ENCODE results near the gene USP25. TPM values are rescaled to one million over a fixed set of nuclear protein-coding genes. Genes with fewer than 3 reads are reported as not detected.

Gene USP25
- total RNA-seq, 1 experiment from 2014 or later = 26.0 TPM

DNA sequence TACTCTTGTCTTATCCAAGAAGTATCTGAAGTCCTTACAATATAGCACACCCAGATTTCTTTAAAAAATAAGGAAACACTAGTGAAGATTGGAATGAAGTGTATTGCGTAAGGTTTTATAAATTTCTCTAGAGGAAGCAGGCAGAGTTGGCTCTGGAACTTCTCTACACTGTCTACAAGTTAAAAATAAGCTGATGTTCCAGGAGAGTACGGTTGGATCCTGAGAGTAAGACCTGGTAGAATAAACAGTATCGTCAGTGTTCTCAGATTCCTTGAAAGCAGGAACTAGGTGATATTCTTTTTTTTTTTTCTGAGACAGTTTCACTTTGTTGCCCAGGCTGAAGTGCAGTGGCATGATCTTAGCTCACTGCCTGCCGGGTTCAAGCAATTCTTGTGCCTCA is 107.9 kb downstream of the USP25 start:
- TF ChIP-seq, protein P1, sequence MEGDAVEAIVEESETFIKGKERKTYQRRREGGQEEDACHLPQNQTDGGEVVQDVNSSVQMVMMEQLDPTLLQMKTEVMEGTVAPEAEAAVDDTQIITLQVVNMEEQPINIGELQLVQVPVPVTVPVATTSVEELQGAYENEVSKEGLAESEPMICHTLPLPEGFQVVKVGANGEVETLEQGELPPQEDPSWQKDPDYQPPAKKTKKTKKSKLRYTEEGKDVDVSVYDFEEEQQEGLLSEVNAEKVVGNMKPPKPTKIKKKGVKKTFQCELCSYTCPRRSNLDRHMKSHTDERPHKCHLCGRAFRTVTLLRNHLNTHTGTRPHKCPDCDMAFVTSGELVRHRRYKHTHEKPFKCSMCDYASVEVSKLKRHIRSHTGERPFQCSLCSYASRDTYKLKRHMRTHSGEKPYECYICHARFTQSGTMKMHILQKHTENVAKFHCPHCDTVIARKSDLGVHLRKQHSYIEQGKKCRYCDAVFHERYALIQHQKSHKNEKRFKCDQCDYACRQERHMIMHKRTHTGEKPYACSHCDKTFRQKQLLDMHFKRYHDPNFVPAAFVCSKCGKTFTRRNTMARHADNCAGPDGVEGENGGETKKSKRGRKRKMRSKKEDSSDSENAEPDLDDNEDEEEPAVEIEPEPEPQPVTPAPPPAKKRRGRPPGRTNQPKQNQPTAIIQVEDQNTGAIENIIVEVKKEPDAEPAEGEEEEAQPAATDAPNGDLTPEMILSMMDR (conservative IDR thresholded peaks at IDR 0.05) = no peak
- no peak for TF ChIP-seq EZH2 (IDR thresholded peaks at IDR 0.05; ENCODE audit: low read depth)
- Histone ChIP-seq H3K27me3 (ENCODE audit: insufficient read depth, low read depth) (no peaks in the 10 kb centered on the region), H3K4me2 (no peak overlapping the region), H3K4me1 (replicated peaks; ENCODE audit: insufficient read depth) (no peaks in the 10 kb centered on the region; the same call in 1 of the 2 replicates), H3K9me2 (ENCODE audit: insufficient read depth) (no peaks in the 10 kb centered on the region), H4K20me1 (ENCODE audit: insufficient read depth) (no peaks in the 10 kb centered on the region), H3K27ac (no peak overlapping the region), H3K79me2 (ENCODE audit: low read depth) (no peaks in the 10 kb centered on the region), H3K9me3 (ENCODE audit: insufficient read depth, low read depth) (no peaks in the 10 kb centered on the region), H2AFZ (no peak overlapping the region), H3F3A (ENCODE audit: insufficient read depth, low read depth) (0 out of 2 replicates have a peak, but pooled peaks cover 4% of the 10 kb centered on the region), H3K4me3 (no peak overlapping the region), H3K36me3 (ENCODE audit: low read depth) (peaks cover 6% of the 10 kb centered on the region; the same call in 1 of the 2 replicates)
- DNase-seq = no peak
- POLR2A ChIA-PET (ENCODE audit: unreplicated experiment) = no interaction called here
- intact Hi-C loops (cut with micrococcal nuclease; ENCODE audit: unreplicated experiment) = no loop called here
- no TSS peak for BruUV-seq (replicated peaks)
- CTCF ChIA-PET = no interaction called here

DNA sequence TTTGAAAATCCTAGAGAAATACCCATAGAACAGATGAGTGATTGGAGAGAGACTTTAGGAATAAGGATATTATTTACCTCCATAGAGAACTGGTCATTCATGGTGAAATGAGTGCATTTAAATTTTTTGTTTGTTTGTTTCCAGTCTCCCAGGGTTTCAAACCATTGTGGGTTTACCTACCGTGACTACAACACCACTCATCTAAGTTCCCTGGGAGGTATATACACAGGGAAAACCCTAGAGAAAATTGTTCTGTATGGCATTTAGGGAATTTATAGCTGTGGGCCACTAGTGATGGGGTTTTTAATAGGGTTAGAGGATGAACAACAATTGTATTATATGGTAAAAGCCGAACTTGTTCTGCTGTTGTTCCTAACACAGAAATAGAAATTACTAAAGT is 109.2 kb downstream of the USP25 start:
- H3K4me2 ChIP-seq = no peak overlapping the region
- BruUV-seq (replicated peaks) = no TSS peak
- H3K4me3 ChIP-seq = no peak overlapping the region
- no peak overlapping the region for H3K27ac ChIP-seq
- TF ChIP-seq, protein P1 (conservative IDR thresholded peaks at IDR 0.05) = no peak
- no peak for TF ChIP-seq EZH2 (IDR thresholded peaks at IDR 0.05; ENCODE audit: low read depth)
- H4K20me1 ChIP-seq (ENCODE audit: insufficient read depth) = no peaks in the 10 kb centered on the region
- no peaks in the 10 kb centered on the region for H3K9me3 ChIP-seq (ENCODE audit: insufficient read depth, low read depth)
- H3K79me2 ChIP-seq (ENCODE audit: low read depth) = no peaks in the 10 kb centered on the region
- no peaks in the 10 kb centered on the region for H3K27me3 ChIP-seq (ENCODE audit: insufficient read depth, low read depth)
- ChIA-PET POLR2A (ENCODE audit: unreplicated experiment) (no interaction called here), CTCF (no interaction called here)
- no peaks in the 10 kb centered on the region for H3K9me2 ChIP-seq (ENCODE audit: insufficient read depth)
- peaks cover 6% of the 10 kb centered on the region; the same call in 1 of the 2 replicates for H3K36me3 ChIP-seq (ENCODE audit: low read depth)
- no peaks in the 10 kb centered on the region; the same call in 1 of the 2 replicates for H3K4me1 ChIP-seq (replicated peaks; ENCODE audit: insufficient read depth)
- intact Hi-C loops (cut with micrococcal nuclease; ENCODE audit: unreplicated experiment) = no loop called here
- DNase-seq = no peak
- 0 out of 2 replicates have a peak, but pooled peaks cover 4% of the 10 kb centered on the region for H3F3A ChIP-seq (ENCODE audit: insufficient read depth, low read depth)
- no peak overlapping the region for H2AFZ ChIP-seq

DNA sequence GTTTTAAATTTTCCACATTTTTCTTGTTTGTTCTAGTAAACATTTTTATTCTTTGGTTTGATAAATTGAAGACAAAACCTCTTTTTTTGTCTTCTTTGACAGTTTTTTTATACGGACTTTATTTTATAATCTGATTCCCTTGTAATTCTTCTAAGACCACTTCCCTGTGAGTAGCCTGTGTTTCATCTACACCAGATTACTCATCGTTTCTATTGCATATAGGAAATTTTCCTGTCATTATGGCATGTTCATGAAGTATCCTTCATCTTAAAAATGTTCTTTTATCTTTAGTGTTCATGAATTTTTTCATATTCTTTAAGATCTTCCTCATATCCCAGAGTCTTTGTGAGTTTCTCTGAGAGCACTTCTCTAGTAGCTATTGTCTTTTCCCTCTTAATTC is 109.8 kb downstream of the USP25 start:
- Histone ChIP-seq H3K4me3 (no peak overlapping the region), H2AFZ (no peak overlapping the region), H3K9me3 (ENCODE audit: insufficient read depth, low read depth) (no peaks in the 10 kb centered on the region), H3K27ac (no peak overlapping the region), H3K9me2 (ENCODE audit: insufficient read depth) (no peaks in the 10 kb centered on the region), H3F3A (ENCODE audit: insufficient read depth, low read depth) (0 out of 2 replicates have a peak, but pooled peaks cover 4% of the 10 kb centered on the region), H4K20me1 (ENCODE audit: insufficient read depth) (no peaks in the 10 kb centered on the region), H3K79me2 (ENCODE audit: low read depth) (no peaks in the 10 kb centered on the region), H3K4me1 (replicated peaks; ENCODE audit: insufficient read depth) (no peaks in the 10 kb centered on the region; the same call in 1 of the 2 replicates), H3K27me3 (ENCODE audit: insufficient read depth, low read depth) (no peaks in the 10 kb centered on the region), H3K36me3 (ENCODE audit: low read depth) (peaks cover 6% of the 10 kb centered on the region; the same call in 1 of the 2 replicates), H3K4me2 (no peak overlapping the region)
- ChIA-PET POLR2A (ENCODE audit: unreplicated experiment) (no interaction called here), CTCF (no interaction called here)
- BruUV-seq (replicated peaks) = no TSS peak
- no peak for DNase-seq
- no peak for TF ChIP-seq EZH2 (IDR thresholded peaks at IDR 0.05; ENCODE audit: low read depth)
- TF ChIP-seq, protein P1 (conservative IDR thresholded peaks at IDR 0.05) = no peak
- intact Hi-C loops (cut with micrococcal nuclease; ENCODE audit: unreplicated experiment) = no loop called here

All from PC-9 (cell line).